GM18858 (cell line): Measurements from ENCODE around the gene AGFG2.

ENCODE experiments used
- ATAC-seq: cut with Tn5 transposase; IDR thresholded peaks from one replicate; pipeline ENCODE4 v1.9.1; 2021; ENCODE audit not compliant: unreplicated experiment

Gene AGFG2

DNA sequence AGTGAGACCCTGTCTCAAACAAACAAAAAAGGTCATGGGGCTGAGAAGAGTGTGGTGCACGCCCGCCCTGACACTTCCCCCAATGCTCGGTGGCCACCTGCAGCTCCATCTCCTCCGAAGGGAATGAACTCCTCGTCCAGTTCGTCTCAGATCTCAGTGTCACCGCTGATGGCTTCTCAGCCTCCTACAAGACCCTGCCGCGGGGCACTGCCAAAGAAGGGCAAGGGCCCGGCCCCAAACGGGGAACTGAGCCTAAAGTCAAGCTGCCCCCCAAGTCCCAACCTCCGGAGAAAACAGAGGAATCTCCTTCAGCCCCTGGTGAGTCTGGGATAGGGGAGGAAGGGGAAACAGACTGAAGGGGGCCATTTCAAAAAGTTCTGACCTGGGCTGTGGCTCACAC is 67.3 kb downstream of the AGFG2 start:
- no peak for ATAC-seq

DNA sequence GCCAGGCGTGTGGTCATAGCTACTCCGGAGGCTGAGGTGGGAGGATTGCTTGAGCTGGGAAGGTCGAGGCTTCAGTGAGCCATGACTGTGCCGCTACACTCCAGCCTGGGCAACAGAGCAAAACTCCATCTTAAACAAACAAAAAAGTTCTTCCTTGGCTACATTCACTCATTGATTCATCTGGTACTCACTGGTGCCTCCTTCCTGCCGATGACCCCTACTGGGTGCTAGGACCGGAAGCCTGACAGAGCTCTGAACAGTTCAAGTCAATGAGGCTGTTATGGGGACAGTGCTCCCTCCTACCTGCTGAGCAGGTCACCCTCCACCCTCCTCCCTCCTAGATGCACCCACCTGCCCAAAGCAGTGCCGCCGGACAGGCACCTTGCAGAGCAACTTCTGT is 68.1 kb downstream of the AGFG2 start:
- no peak for ATAC-seq

DNA sequence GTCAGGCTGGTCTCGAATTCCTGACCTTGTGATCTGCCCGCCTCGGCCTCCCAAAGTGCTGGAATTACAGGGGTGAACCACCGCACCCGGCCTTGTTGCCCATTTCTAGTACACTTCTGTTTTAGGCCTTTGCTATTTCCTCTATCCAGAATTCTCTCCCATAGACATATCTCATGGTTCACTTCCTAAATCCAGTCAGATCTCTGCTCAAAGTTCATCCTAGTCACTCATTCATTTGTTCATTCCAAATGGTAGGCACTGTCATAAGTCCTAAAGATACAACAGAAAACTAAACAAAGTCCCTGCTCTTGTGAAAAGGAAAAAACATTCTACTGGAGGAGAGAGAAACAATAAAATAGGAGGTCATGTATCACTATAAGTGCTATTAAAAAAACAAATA is 71.0 kb downstream of the AGFG2 start:
- ATAC-seq: no peak

DNA sequence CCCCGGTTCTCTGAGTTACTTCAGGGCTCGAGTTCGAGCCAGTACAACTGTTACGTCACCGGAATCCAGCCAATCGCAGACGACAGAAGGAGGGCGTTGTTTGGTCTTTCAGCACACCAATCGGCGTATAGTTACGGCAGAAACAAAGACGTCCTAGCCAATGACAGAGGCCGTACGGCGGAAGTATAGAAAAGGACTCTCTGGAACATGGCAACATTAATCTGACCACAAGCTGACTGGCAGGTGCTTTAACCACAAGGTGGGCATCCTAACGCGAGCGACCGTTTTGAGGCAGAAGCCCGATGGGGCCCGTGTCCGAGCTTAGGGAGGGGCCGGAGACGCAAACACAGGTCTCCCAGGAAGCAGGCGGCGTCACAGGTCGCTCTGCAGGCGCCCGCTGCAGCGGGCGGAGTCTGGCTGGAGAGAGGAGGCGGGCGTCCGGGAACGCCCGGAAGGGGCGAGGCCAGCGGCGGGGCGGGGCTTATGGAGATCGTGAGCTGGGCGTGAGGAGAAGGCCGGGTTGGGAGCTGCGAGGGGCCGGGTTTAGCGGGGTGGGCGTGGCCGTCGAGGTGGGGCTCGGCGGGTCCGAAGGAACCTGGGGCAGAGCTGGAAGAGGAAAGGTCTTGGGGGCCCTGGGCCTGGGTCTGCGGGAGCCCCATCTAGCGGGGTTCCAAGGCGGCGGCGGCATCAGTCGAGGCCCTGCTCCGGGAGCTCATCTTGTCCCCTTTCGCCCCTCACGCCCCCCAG is 73.2 kb downstream of the AGFG2 start, which contains the start of gene MOSPD3:
Gene MOSPD3, plus strand, starts transcription at position 558 of the 747 bp plus-strand sequence. CDS start 252 bp downstream, outside the sequence.
- peak; percentile 79 for ATAC-seq

DNA sequence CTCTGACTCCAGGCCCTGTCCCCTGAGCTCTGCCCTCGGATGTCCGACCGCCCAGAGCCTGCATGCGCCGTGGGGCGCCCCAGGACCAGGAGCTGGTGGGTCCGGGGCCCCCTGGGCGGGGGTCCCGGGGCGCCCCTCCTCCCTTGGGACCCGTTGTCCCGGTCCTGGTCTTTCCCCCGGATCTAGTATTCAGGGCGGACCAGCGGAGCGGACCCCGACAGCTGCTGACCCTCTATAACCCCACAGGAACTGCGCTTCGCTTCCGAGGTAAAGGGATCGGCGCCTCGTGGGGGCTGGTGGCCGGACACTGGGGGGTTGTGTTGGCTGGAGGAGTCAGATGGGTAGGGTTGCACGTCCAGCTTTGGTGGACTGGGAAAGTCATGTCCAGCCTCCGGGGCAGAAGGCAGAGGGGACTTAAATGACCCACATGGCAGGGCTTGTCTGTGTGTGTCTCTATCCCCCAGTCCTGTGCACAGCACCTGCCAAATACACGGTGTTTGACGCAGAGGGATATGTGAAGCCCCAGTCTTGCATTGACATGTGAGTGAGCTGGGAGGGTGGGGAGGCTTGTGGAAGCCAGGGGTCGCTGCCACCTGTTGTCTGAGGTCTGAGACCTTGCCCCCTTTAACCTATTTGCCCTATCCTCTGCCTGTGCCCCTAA is 73.9 kb downstream of the AGFG2 start:
- no peak for ATAC-seq

DNA sequence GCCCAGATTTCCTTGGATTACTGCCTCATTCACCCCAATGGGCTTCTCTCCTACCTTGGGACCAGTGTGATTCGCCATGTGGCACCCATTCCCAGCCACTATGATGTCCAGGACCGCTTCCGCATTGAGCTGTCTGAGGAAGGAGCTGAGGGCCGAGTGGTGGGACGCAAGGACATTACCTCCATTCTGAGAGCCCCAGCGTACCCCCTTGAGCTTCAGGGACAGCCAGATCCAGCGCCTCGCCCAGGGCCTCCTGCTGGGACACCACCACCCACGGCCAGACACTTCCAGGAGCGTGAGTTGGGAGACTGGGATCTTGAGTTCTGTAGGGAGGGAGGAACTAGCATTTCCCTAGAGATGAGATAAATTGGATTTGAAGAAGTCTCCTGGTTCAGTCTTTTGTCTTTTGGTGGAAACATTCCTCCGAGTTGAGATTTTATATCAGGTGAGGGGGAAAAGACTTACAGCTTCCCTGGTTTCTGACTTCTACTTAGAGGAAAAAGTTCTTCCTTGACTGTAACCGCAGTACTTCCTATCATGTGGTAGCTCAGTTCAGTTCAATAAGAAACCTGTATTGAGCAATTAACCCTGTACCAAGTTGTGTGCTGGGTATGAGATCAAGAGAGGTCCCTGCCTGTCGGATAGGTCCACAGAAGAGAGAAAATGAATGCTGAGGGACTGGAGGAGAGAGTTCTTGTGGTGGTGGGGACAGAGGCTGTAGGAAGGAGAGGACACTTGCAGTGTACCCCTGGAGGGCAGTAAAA is 74.6 kb downstream of the AGFG2 start:
- ATAC-seq: no peak

DNA sequence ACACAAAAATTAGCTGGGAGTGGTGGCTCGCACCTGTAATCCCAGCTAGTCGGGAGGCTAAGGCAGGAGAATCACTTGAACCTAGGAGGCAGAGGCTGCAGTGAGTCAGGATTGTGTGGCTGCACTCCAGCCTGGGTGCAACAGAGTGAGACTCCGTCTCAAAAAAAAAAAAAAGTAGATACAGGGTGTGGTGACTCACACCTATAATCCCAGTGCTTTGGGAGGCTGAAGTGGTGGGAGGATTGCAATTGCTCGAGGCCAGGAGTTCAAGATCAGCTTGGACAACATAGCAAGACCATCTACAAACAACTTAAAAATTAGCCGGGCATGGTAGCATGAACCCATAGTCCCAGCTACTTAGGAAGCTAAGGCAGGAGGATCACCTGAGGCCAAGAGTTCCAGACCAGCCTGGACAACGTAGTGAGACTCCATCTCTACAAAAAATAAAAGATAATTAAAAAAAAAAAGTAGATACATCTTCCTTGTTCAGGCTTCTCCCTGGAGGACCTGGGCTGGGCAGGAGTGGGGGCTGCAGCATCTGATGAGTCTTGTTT is 75.4 kb downstream of the AGFG2 start:
- ATAC-seq: no peak
